GM12873 (cell line): ENCODE measurements around the gene FOXA3.

Experiments used
- TF ChIP-seq, protein P1 (sequence below): IDR thresholded peaks from 2 replicates; pipeline ENCODE4 v1.5.1; 2012; ENCODE audit warnings: low read depth, mild to moderate bottlenecking, moderate library complexity, low read length, control low read depth; ENCODE audit not compliant: insufficient read depth; ENCODE audit errors: missing control alignments

Gene FOXA3

GRCh38 chr19:45889210-45889885, 25.2 kb downstream of the FOXA3 start:
- TF ChIP-seq, protein P1, sequence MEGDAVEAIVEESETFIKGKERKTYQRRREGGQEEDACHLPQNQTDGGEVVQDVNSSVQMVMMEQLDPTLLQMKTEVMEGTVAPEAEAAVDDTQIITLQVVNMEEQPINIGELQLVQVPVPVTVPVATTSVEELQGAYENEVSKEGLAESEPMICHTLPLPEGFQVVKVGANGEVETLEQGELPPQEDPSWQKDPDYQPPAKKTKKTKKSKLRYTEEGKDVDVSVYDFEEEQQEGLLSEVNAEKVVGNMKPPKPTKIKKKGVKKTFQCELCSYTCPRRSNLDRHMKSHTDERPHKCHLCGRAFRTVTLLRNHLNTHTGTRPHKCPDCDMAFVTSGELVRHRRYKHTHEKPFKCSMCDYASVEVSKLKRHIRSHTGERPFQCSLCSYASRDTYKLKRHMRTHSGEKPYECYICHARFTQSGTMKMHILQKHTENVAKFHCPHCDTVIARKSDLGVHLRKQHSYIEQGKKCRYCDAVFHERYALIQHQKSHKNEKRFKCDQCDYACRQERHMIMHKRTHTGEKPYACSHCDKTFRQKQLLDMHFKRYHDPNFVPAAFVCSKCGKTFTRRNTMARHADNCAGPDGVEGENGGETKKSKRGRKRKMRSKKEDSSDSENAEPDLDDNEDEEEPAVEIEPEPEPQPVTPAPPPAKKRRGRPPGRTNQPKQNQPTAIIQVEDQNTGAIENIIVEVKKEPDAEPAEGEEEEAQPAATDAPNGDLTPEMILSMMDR: no peak

- TF ChIP-seq, protein P1: no peak
Observed at GRCh38 chr19:45890877-45891276, 26.8 kb downstream of the FOXA3 start.

DNA sequence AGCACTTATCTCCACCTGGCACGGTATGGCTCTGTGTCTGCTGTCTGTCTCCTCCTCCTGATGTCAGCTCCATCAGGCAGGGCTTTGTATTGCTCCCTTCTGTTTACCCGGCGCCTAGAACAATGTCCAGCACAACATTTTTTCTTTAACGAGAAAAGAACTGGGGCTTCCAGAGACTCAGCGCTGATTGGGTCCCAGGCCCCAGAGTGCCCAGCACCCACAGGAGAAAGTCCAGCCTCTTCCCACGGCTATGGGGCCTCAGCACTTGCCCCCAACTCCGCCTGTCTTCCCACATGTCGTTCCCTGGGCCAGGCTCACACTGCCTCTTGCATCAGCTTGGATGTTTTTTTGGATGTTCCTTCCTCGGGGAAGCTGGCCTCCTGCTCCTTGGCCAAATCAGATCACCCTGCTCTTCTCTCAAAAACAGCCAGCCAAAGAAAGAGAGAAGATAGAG, 31.4 kb downstream of the FOXA3 start:
- TF ChIP-seq, protein P1: no peak

DNA sequence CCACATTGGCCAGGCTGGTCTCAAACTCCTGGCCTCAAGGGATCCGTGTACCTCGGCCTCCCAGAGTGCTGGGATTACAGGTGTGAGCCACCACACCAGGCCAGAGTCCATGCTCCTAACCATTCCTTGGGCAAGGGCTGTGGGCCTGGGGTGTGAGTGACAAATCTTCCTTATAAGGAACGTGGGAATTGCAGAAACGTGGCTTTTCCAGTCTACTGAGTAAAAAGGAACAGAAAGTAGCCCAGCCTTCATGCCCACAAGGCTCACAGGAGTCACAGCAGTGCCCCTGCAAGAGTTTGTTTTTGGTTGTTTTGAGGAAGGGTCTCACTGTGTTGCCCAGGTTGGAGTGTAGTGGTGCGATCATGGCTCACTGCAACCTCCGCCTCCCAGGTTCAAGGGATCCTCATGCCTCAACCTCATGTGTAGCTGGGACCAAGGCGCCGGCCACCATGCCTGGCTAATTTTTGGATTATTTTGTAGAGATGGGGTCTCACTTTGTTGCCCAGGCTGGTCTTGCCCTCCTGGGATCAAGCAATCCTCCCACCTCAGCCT, 33.2 kb downstream of the FOXA3 start:
- TF ChIP-seq, protein P1: no peak

GRCh38 chr19:45899253-45899652, 35.1 kb downstream of the FOXA3 start:
- TF ChIP-seq, protein P1: no peak

DNA sequence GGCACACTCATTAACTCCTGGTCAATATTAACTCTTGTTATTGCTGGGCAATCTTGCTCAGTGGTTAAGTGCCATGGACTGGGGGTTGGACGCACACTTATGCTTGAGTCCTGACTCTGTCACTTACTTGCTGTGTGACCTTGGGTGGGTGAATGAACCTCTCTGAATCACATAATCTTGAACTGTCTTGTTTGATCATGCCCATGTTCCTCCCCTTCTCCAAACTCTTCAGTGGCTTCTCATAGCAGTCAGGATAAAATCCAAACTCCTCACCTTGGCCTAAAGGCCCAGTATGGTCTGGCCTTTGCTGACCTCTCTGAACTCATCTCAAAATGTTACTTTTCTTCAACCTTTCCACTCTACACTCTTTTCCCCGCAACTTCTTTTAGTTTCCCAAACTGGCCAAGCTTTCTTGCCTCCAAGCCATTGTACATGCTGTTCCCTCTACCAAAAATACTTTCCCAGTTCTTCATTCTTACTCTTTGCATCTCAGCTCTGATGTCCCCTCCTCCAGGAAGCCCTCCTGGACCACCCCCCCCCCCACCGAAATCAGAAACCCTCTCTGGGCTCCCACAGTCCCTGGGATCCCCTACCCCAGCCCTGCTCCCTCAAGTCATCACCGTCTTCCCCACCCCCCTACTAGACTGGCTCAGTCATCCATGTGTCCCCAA, 35.9 kb downstream of the FOXA3 start:
- TF ChIP-seq, protein P1: no peak

DNA sequence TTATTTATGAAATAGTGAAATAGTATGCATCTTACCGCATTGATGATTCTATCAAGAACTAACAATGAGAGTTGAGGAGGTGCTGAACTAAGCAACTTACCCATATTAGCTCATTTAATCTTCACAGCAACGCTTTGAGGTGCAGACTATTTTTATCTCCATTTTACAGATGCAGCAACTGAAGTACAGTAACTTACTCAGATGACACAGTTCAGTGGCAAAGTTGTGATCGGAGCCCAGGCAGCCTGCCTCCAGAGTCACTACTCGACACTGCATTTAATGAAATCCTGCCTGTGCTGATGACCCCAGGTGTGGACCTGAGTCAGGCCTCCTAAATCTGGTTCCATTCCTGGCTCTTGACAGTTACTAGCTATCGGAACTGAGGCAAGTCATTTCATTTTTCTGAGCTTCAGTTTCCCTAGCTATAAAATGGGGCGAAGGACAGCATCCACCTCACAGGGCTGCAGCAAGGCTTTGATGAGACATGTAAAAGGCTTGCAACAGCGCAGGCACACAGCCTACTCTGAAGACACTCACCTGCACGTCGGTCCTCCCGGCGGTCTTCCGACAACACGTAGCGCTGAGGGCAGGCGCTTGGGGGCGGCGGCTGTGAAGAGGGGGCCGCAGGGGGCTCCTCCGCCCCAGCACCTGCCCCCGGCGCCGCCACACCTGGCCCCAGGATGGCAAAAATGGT, 36.8 kb downstream of the FOXA3 start:
- TF ChIP-seq, protein P1: no peak
